GM18498 (cell line): ENCODE data around the gene MAPK13.
"Not testable (repeated sequence)": the region's sequence is repeated elsewhere in the genome, so short reads cannot be mapped to it uniquely, and the experiment has no call there.

Experiments used
- ATAC-seq: cut with Tn5 transposase; IDR thresholded peaks from one replicate; pipeline ENCODE4 v1.9.1; 2021; ENCODE audit warnings: mild to moderate bottlenecking, moderate library complexity; ENCODE audit not compliant: unreplicated experiment

Gene MAPK13

DNA sequence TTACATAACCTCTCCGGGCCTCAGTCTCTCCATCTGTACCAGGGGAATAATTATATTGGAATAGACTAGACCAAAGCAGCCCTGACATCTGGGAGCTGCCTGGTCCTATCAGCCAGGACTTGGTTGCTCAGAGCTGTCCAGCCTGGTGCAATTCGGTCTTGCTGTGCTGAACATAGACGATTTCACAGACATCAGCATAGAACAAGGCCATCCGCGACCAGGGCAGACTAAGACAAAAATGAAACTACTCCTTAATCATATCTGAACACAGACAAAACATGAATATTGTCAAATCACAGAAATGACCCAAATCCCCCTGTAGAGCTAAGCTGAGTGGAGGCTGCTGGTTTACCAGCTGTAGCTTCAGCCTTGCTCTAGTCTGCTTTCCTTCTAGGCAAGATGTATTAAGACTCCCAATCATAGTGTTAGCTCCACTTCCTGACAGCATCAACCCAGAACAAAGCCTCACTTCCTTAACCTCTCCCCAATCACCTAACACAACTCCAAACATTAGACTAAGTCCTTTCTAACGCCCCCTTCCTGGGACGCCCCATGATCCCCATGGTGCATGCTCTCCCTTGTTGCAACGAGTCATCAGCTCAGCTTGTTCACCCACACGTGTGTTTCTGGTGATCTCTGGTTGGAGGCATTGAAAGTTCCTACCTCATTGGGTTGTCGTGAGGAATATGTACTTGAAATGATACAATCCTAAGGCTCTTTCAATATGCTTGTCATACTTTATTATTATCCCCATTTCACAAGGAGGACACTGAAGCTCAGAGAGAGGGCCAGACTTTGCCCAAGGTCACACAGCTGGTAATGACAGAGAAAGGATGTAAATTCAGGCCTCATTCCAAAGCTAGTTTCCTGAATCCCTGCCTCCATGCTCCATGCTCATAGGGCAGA is 3.5 kb upstream of the MAPK13 start:
- no peak for ATAC-seq

DNA sequence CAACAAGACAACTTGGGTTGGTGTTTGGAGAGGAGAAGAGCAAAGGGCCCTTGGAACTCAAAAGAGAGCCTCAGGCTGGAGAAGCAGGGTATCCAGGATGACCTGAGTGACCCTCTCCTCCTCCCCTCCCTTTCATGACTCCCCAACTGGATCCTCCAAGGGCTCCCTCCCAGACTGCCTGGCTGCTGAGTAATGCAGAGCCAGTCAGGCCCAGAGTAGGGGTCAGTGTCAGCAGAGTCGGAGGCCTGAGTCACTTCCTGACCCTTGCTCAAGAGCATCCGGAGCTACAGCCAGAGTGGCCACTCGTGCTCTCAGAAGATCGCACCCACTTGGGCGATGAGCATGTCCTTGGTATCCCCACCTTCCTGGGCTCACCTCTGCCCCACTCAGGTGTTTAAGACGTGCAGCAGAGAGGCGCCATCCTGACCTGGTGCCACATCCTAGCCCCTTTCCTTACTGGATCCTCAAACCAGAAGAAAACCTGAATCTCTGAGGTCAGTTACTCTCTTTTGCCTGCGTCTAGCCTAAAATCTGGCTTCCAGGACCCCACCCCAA is 2.8 kb upstream of the MAPK13 start:
- ATAC-seq: no peak

GRCh38 chr6:36128073-36128472 is 2.2 kb upstream of the MAPK13 start:
- ATAC-seq: no peak

DNA sequence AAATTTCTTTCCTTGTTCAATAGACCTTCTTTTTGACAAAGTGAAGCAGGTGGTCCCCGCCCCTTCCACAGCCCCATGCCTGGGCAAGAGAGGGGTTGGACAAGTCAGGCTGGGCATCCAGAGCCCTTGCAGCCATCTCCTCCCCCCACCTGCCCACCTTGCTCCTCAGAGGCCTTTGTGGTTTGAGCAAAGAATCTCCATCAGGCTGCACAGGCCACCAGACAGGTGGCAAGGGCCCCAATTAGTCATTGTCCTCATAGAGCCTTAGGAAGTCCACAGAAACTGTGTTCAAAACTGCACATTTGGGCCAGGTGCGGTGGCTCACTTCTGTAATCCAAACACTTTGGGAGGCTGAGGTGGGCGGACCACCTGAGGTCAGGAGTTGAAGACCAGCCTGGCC is 1.5 kb upstream of the MAPK13 start:
- ATAC-seq: no peak

- not testable (repeated sequence) for ATAC-seq
These were observed 979 bp upstream of the MAPK13 start for GRCh38 chr6:36129334-36129733.

- ATAC-seq: peak; percentile 23
These were observed 576 bp downstream of the MAPK13 start for GRCh38 chr6:36130667-36131510.

DNA sequence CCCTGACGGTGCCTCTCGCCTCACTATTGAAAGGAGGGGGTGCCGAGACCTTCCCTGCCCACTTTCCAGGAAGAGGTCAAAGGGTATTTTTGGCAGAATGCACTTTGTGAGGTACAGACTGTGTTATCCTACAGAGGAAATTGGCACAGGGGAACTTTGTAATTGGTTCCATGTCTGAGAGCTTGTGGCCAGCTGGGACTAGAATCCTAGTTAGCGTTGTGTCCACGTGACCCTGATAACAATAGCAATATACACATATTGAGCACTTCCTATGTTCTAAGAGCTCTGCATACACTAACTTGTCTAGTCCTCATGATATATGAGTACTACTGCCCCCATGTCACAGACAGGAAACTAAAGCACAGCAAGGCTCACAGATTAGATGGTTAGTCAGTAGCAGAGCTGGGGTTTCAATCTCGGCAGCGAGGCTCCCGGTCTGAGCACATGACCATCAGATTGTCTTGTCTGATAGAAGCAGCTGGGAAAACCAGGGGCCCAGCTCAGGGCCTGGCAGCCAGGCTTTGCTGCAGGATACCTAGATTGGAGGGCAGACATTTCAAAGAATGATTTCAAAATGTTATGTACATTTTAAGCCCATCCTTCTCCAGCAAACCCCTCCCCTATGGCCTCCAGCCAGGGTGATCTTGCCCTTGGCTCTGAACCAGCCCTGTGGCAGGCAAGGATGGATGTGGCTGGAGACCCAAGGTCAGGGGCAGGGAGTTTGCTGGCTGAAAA is 1.4 kb downstream of the MAPK13 start:
- ATAC-seq: peak; percentile 86

- ATAC-seq: no peak
These were observed 2.1 kb downstream of the MAPK13 start for GRCh38 chr6:36132246-36132895.

GRCh38 chr6:36133148-36133547 is 2.8 kb downstream of the MAPK13 start:
- ATAC-seq: no peak

DNA sequence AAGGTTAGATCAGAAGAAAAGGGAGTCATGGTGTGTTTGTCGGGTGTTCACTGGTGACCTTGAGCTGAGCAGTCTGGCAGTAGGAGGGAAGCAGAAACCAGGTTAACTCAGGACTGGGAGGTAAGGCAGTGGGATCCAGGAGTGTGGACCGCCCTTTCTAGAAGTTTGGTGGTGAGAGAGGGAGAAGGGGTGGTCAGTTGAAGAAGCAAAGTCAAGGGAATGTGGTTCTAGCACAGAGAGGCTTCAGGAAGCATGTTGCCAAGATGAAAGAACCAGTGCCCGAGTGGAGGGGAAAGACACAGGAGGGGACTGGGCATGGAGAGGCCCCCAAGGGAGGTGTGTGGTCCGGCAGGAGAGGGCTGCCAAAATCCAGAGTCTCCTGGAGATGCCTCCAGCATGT is 3.6 kb downstream of the MAPK13 start:
- ATAC-seq: no peak

DNA sequence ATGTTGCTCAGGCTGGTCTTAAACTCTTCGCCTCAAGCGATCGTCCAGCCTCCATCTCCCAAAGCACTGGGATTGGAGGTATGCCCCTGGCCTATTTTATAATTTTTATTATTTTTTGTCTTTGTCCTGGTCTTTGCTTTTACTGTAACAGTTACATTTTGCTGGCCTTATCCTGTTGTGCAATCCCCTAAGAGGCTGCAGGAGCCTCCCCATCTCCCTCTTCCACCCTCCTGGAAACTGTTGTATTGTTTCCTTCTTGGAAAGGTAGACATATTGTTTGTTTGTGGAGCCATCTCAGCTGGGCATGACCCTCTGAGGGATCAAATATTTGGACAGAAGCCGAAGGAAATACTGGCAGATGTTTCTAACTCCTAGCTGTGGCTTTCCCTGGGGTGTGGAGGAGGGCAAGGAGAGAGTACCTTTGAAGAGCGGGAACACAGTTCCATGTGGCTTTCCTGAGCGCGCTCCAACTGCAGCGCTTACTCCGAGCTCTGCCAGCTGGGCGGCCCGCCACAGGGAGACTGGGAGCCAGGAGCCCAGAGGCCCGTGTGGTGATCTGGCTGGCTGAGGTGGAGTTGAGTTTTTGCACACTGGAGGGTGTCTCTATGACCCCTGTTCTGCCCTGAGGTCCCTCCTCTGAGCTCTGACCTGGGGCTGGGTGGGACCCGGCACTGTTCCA is 4.9 kb downstream of the MAPK13 start:
- ATAC-seq: no peak

- no peak for ATAC-seq
These were observed 5.7 kb downstream of the MAPK13 start for GRCh38 chr6:36136034-36136433.

DNA sequence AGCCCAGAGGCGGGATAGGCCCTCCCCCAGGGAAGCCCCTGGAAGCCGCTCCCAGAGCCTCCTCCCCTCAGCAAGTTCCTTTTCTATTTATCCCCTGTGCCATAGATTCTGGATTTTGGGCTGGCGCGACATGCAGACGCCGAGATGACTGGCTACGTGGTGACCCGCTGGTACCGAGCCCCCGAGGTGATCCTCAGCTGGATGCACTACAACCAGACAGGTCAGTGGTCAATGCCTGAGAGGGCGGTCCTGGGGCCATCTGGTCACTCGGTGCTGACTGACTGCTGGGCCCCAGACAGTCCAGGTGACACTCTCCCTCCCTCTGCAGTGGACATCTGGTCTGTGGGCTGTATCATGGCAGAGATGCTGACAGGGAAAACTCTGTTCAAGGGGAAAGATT is 6.2 kb downstream of the MAPK13 start:
- no peak for ATAC-seq

- no peak for ATAC-seq
These were observed 8.4 kb downstream of the MAPK13 start for GRCh38 chr6:36138667-36139066.

GRCh38 chr6:36139431-36139830 is 9.1 kb downstream of the MAPK13 start:
- ATAC-seq: no peak

- no peak for ATAC-seq
These were observed 9.8 kb downstream of the MAPK13 start for GRCh38 chr6:36139991-36140710.

DNA sequence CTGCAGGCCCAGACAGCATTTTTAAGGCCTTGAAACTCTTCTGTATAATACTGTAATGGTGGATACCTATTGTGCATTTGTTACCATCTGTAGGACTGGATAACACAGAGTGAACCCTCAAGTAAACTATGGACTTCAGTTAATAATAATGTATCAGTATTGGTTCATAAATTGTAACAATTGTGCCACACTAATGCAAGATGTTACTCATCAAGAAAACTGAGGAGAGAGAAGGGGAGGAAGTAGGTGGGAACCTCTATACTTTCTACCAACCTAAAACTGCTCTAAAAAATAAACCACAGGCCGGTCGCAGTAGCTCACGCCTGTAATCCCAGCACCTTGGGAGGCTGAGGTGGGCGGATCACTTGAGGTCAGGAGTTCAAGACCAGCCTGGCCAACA is 10.8 kb downstream of the MAPK13 start:
- no peak for ATAC-seq

DNA sequence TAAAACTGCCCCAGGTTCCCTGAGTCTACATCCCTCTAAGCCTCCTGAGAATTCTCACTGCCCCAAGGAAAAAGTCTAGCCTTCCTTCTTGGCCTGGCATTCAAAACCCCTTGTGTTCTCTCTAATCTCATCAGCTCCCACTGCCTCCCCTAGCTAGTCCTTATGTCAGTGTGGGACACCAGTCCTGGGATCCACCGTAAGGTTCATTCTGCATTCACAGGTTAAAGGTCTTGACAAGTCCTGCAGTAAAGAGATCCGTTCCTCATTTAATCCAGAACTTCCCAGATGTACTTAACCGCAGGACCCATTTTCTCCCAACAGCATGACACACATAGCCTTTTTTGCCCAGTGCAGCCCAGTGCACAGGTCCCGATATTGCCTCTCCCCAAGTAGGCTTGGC is 11.6 kb downstream of the MAPK13 start:
- ATAC-seq: no peak
